CD14-positive monocyte (primary cell): ENCODE data around the gene TANC1. TPM values are rescaled to one million over a fixed set of nuclear protein-coding genes. Genes with fewer than 3 reads are reported as not detected.
A peak's percentile ranks its signal among the peaks of the same experiment; 100 is the strongest.

Experiments used
- DNase-seq, 3 donors: peaks; one replicate each; pipeline ENCODE4 v3.0.0-alpha.2; 2011 to 2022
- H2AFZ ChIP-seq: 2 replicates; pipeline ENCODE4 v1.6.0; 2012; ENCODE audit warnings: mild to moderate bottlenecking, low read depth, low read length, inconsistent platforms; ENCODE audit not compliant: insufficient read depth, poor library complexity, severe bottlenecking
- H3K27ac ChIP-seq, 2 donors: 1 replicate in 1 of 2; 2 replicates in 1 of 2; pipeline ENCODE4 v1.5.1; 2012 to 2013; ENCODE audit warnings: low read length in 2 of 2, control low read depth in 1 of 2, inconsistent platforms in 1 of 2, low read depth in 1 of 2, mild to moderate bottlenecking in 1 of 2
- H3K27me3 ChIP-seq, 2 donors: one replicate each; pipeline versions ENCODE4 v1.6.0 to v1.6.1; 2011 to 2013; ENCODE audit warnings: low read length in 2 of 2; ENCODE audit not compliant: control insufficient read depth in 2 of 2, insufficient read depth in 2 of 2
- H3K36me3 ChIP-seq, 2 donors: replicated peaks in 1 of 2; 1 replicate in 1 of 2; 2 replicates in 1 of 2; pipeline versions ENCODE4 v1.5.1 to v1.6.1; 2012 to 2013; ENCODE audit warnings: low read length in 2 of 2, control low read depth in 1 of 2, inconsistent platforms in 1 of 2, mild to moderate bottlenecking in 1 of 2; ENCODE audit not compliant: insufficient read depth in 2 of 2, control insufficient read depth in 1 of 2
- H3K4me1 ChIP-seq, 2 donors: 1 replicate in 1 of 2; 2 replicates in 1 of 2; pipeline versions ENCODE4 v1.5.1 to v1.6.1; 2012 to 2013; ENCODE audit warnings: low read length in 2 of 2, control low read depth in 1 of 2, inconsistent platforms in 1 of 2, mild to moderate bottlenecking in 1 of 2, moderate library complexity in 1 of 2; ENCODE audit not compliant: insufficient read depth in 2 of 2, control insufficient read depth in 1 of 2
- H3K4me2 ChIP-seq: replicated peaks from 2 replicates; pipeline ENCODE3; 2012; ENCODE audit warnings: low read length, moderate library complexity, mild to moderate bottlenecking; ENCODE audit not compliant: poor library complexity, severe bottlenecking; ENCODE audit errors: extremely low read depth
- H3K4me3 ChIP-seq, 3 experiments: fragments of 200-600 bp in 1 of 3; sonication (generic) in 1 of 3; replicated peaks in 1 of 3; 1 replicate in 2 of 3; 2 replicates in 1 of 3; pipeline ENCODE4 v1.5.1; 2011 to 2013; ENCODE audit warnings: low read length in 3 of 3, mild to moderate bottlenecking in 3 of 3, control low read depth in 2 of 3, low read depth in 2 of 3, inconsistent platforms in 1 of 3, moderate library complexity in 1 of 3
- H3K79me2 ChIP-seq: 2 replicates; pipeline ENCODE4 v1.6.0; 2012; ENCODE audit warnings: mild to moderate bottlenecking, control low read depth, inconsistent platforms, low read length, moderate library complexity; ENCODE audit not compliant: insufficient read depth
- H3K9ac ChIP-seq: 2 replicates; pipeline ENCODE4 v1.6.0; 2017; ENCODE audit warnings: low read length, mild to moderate bottlenecking; ENCODE audit not compliant: insufficient read depth, poor library complexity, severe bottlenecking
- H3K9me3 ChIP-seq, 2 donors: replicated peaks in 1 of 2; 1 replicate in 1 of 2; 2 replicates in 1 of 2; pipeline versions ENCODE4 v1.5.1 to v1.6.1; 2012 to 2013; ENCODE audit warnings: low read length in 2 of 2, control low read depth in 1 of 2; ENCODE audit not compliant: control insufficient read depth in 1 of 2, insufficient read depth in 1 of 2
- H4K20me1 ChIP-seq: 2 replicates; pipeline ENCODE4 v1.6.0; 2012; ENCODE audit warnings: mild to moderate bottlenecking, low read length, control low read depth, moderate library complexity; ENCODE audit not compliant: insufficient read depth
- H3K27ac Mint-ChIP-seq, 7 donors: one replicate each; pipeline ENCODE4 v1.8.0; 2020; ENCODE audit warnings: mild to moderate bottlenecking in 7 of 7, mixed read lengths in 7 of 7, moderate library complexity in 6 of 7, inconsistent platforms in 2 of 7
- H3K27me3 Mint-ChIP-seq, 3 donors: one replicate each; pipeline ENCODE4 v1.8.0; 2021 to 2022; ENCODE audit warnings: low read depth in 3 of 3, mild to moderate bottlenecking in 3 of 3, mixed read lengths in 3 of 3, moderate library complexity in 3 of 3, inconsistent platforms in 1 of 3
- H3K36me3 Mint-ChIP-seq, 2 donors: one replicate each; pipeline ENCODE4 v1.8.0; 2020; ENCODE audit warnings: mixed read lengths in 2 of 2, inconsistent platforms in 1 of 2, mild to moderate bottlenecking in 1 of 2
- H3K4me1 Mint-ChIP-seq: one replicate; pipeline ENCODE4 v1.8.0; 2020; ENCODE audit warnings: mild to moderate bottlenecking, mixed read lengths
- H3K4me3 Mint-ChIP-seq, 2 donors: one replicate each; pipeline ENCODE4 v1.8.0; 2020; ENCODE audit warnings: mild to moderate bottlenecking in 2 of 2, mixed read lengths in 2 of 2, moderate library complexity in 1 of 2
- H3K9me3 Mint-ChIP-seq, 7 donors: one replicate each; pipeline ENCODE4 v1.8.0; 2020 to 2022; ENCODE audit warnings: mixed read lengths in 7 of 7, mild to moderate bottlenecking in 6 of 7, moderate library complexity in 6 of 7, inconsistent platforms in 2 of 7
- WGBS: methylation state at CpG from one replicate; pipeline ENCODE4 v1.1.5; 2013; ENCODE audit warnings: missing lambda C conversion rate; ENCODE audit not compliant: insufficient coverage; 5-methylcytosine and 5-hydroxymethylcytosine counted together
- intact Hi-C, 2 donors: fragments of 100-400 bp; cut with micrococcal nuclease; formaldehyde crosslinking; loops; one replicate each; pipeline versions ENCODE4 v1.15.0 to v1.15.1; 2023
- polyA plus RNA-seq, 3 donors: library from polyadenylated mRNA; depleted of rRNA in 1 of 3; unstranded in 2 of 3; stranded (reverse) in 1 of 3; fragments of 300-500 nt in 2 of 3; fragments of >200 nt in 1 of 3; fragmentation: Illumina TruSeq in 2 of 3; gene quantifications; 1 replicate in 2 of 3; 2 replicates in 1 of 3; pipeline ENCODE4 v1.2.3, GENCODE V29; 2012 to 2021
- TF ChIP-seq, protein P1 (sequence below): fragments of 200-600 bp; IDR thresholded peaks from one replicate; pipeline ENCODE4 v1.8.0; 2022; ENCODE audit warnings: antibody characterized with exemption, mild to moderate bottlenecking

Gene TANC1
- polyA plus RNA-seq, 3 donors: 0.04 TPM; not detected in 2

DNA sequence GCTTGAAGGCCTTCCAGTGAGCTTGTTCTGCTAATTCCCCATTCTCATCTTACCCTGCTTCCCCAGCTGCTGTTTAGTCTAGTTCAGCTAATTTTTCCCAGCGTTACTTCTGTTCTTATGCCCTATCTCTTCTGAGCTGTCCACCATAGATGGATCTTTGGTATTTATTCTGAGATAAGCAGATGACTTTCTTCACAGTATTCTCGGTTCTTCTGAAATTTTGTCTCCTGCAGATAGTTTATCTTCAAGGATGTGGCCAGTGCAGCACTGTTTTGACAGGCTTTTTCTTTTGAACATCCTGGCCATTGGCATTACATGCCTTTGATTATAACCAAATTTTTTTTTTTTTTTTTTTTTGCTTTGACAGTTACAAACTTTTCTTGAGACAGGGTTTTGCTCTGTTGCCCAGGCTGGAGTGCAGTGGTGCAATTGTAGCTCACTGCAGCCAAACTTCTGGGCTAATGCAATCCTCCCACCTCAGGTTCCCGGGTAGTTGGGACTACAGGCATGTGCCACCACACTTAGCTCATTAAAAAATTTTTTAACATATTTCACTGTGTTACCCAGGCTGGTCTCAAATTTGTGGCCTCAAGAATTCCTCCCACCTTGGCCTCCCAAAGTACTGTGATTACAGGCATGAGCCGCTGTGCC, 183.8 kb downstream of the TANC1 start:
- H3K4me1 ChIP-seq: peaks cover 5 to 10% of the 10 kb centered on the region in 2 donors
- no peaks in the 10 kb centered on the region for H3K9me3 ChIP-seq
- Mint-ChIP-seq H3K4me1 (peaks cover 9% of the 10 kb centered on the region), H3K9me3 (no peaks in the 10 kb centered on the region), H3K27ac (no peak overlapping the region), H3K36me3 (no peaks in the 10 kb centered on the region), H3K4me3 (no peak overlapping the region), H3K27me3 (no peaks in the 10 kb centered on the region)
- no peak overlapping the region for H3K4me2 ChIP-seq
- no peak overlapping the region for H2AFZ ChIP-seq
- TF ChIP-seq, protein P1, sequence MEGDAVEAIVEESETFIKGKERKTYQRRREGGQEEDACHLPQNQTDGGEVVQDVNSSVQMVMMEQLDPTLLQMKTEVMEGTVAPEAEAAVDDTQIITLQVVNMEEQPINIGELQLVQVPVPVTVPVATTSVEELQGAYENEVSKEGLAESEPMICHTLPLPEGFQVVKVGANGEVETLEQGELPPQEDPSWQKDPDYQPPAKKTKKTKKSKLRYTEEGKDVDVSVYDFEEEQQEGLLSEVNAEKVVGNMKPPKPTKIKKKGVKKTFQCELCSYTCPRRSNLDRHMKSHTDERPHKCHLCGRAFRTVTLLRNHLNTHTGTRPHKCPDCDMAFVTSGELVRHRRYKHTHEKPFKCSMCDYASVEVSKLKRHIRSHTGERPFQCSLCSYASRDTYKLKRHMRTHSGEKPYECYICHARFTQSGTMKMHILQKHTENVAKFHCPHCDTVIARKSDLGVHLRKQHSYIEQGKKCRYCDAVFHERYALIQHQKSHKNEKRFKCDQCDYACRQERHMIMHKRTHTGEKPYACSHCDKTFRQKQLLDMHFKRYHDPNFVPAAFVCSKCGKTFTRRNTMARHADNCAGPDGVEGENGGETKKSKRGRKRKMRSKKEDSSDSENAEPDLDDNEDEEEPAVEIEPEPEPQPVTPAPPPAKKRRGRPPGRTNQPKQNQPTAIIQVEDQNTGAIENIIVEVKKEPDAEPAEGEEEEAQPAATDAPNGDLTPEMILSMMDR: no peak
- no peak overlapping the region for H3K27ac ChIP-seq
- no peak overlapping the region for H3K9ac ChIP-seq
- no peak for DNase-seq
- no peaks in the 10 kb centered on the region for H4K20me1 ChIP-seq
- H3K27me3 ChIP-seq: no peaks in the 10 kb centered on the region
- no peaks in the 10 kb centered on the region for H3K36me3 ChIP-seq
- 67% methylated on average over 2 of the region's 4 CpGs for WGBS
- H3K79me2 ChIP-seq: no peaks in the 10 kb centered on the region
- intact Hi-C loops: no loop called here
- no peak overlapping the region for H3K4me3 ChIP-seq

DNA sequence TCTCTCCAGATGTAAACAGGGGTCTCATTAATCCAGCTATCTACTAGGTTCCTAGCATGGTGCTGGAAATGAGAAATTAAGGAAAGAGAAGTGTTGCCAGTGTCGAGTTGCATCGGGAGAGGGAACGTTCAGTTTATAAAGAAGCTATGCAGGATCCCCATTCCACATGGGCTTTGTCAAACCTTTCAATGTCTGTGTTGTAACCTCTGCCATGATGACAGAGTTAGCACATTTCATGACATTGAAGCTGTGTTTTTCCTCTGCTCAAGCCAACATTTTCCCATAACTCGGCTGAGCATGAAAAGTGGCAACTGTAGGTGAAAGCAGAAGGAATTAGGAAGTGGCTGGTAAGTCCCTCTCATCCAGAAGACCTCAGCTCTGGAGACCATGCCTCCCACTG, 184.6 kb downstream of the TANC1 start:
- Histone ChIP-seq H3K4me2 (no peak overlapping the region), H3K9ac (no peak overlapping the region), H3K79me2 (no peaks in the 10 kb centered on the region), H3K4me1 (peaks cover 0 to 8% of the 10 kb centered on the region in 2 donors), H3K9me3 (no peaks in the 10 kb centered on the region), H3K4me3 (no peak overlapping the region), H2AFZ (no peak overlapping the region), H3K36me3 (no peaks in the 10 kb centered on the region), H3K27me3 (no peaks in the 10 kb centered on the region), H3K27ac (no peak overlapping the region), H4K20me1 (no peaks in the 10 kb centered on the region)
- Mint-ChIP-seq H3K4me1 (peaks cover 7% of the 10 kb centered on the region), H3K9me3 (no peaks in the 10 kb centered on the region), H3K36me3 (no peaks in the 10 kb centered on the region), H3K4me3 (no peak overlapping the region), H3K27me3 (no peaks in the 10 kb centered on the region), H3K27ac (peak overlapping the region in 1 of 7 donors; percentile 15)
- no peak for DNase-seq
- intact Hi-C loops: no loop called here
- TF ChIP-seq, protein P1: no peak
- 100% methylated on average over 1 of the region's 4 CpGs for WGBS
